Left renal pelvis (tissue), 4 donors: ENCODE measurements around the gene KCTD19. TPM values are rescaled to one million over a fixed set of nuclear protein-coding genes. Genes with fewer than 3 reads are reported as not detected.

ENCODE experiments used
- DNase-seq, 4 donors: peaks; one replicate each; pipeline ENCODE4 v3.0.0-alpha.2; 2013; ENCODE audit warnings: low read depth in 4 of 4, low spot score in 3 of 4
- polyA plus RNA-seq, 4 donors: library from polyadenylated mRNA; unstranded; fragments of 120-200 nt; gene quantifications; one replicate each; pipeline ENCODE4 v1.2.1, GENCODE V29; 2013; ENCODE audit not compliant: insufficient read length in 4 of 4

KCTD19 gene
- polyA plus RNA-seq, 4 donors, result 0.50 to 2.3 (median 1.2) TPM

- DNase-seq, result peak in 3 of 4 donors; percentile 60 to 72 (median 68)
Observed at GRCh38 chr16:67246081-67246755, 80.3 kb downstream of the KCTD19 start.

- DNase-seq, result no peak
Observed at GRCh38 chr16:67245674-67246080, 80.9 kb downstream of the KCTD19 start.

GRCh38 chr16:67245186-67245585 is 81.4 kb downstream of the KCTD19 start:
- DNase-seq, result no peak

- DNase-seq, result no peak
Observed at GRCh38 chr16:67244387-67245185, 82.0 kb downstream of the KCTD19 start.

GRCh38 chr16:67243481-67243880 is 83.1 kb downstream of the KCTD19 start:
- DNase-seq, result no peak

- no peak for DNase-seq
Observed at GRCh38 chr16:67242138-67242730, 84.3 kb downstream of the KCTD19 start.

- no peak for DNase-seq
Observed at GRCh38 chr16:67241008-67241900, 85.3 kb downstream of the KCTD19 start.

- DNase-seq, result no peak
Observed at GRCh38 chr16:67240506-67240905, 86.0 kb downstream of the KCTD19 start.

Other genes starting within 250 kb of the KCTD19 start
- gene PHAF1, start 216.8 kb downstream of the KCTD19 start, polyA plus RNA-seq, result 10 to 100 TPM; 21.4 to 28.3 (median 24.6) TPM
- 10 to 100 TPM in 3 of 4 donors, 1 to 10 TPM in 1; 8.5 to 40.1 (median 11.6) TPM for gene B3GNT9, start 175.7 kb downstream of the KCTD19 start, polyA plus RNA-seq
- gene TRADD, start 166.8 kb downstream of the KCTD19 start, polyA plus RNA-seq, result 1 to 10 TPM; 2.9 to 7.5 (median 3.8) TPM
- gene FBXL8, start 166.8 kb downstream of the KCTD19 start, polyA plus RNA-seq, result 1 to 10 TPM; 1.2 to 2.5 (median 1.6) TPM
- gene HSF4, start 162.0 kb downstream of the KCTD19 start, polyA plus RNA-seq, result 1 to 10 TPM; 1.4 to 5.7 (median 2.3) TPM
- 1 to 10 TPM; 2.4 to 7.6 (median 4.9) TPM for gene NOL3, start 156.2 kb downstream of the KCTD19 start, polyA plus RNA-seq
- 10 to 100 TPM; 29.3 to 61.4 (median 42.3) TPM for gene MATCAP1, start 142.8 kb downstream of the KCTD19 start, polyA plus RNA-seq
- 1 to 10 TPM; 2.3 to 7.7 (median 4.3) TPM for gene EXOC3L1, start 136.6 kb downstream of the KCTD19 start, polyA plus RNA-seq
- 10 to 100 TPM; 50.0 to 71.4 (median 50.9) TPM for gene E2F4, start 134.6 kb downstream of the KCTD19 start, polyA plus RNA-seq
- gene ELMO3, start 127.6 kb downstream of the KCTD19 start, polyA plus RNA-seq, result 1 to 10 TPM in 3 of 4 donors, under 1 TPM in 1; 0.86 to 8.5 (median 5.5) TPM
- gene TMEM208, start 99.6 kb downstream of the KCTD19 start, polyA plus RNA-seq, result 10 to 100 TPM; 30.6 to 46.4 (median 37.3) TPM
- 10 to 100 TPM; 37.6 to 51.7 (median 40.2) TPM for gene FHOD1, start 79.3 kb downstream of the KCTD19 start, polyA plus RNA-seq
- gene SLC9A5, start 77.8 kb downstream of the KCTD19 start, polyA plus RNA-seq, result 1 to 10 TPM; 2.6 to 5.9 (median 4.5) TPM
- 10 to 100 TPM in 3 of 4 donors, 1 to 10 TPM in 1; 9.5 to 28.0 (median 14.5) TPM for gene PLEKHG4, start 47.2 kb downstream of the KCTD19 start, polyA plus RNA-seq
- 1 to 10 TPM; 1.5 to 7.7 (median 4.6) TPM for gene LRRC36, start 74 bp upstream of the KCTD19 start, polyA plus RNA-seq
- 10 to 100 TPM; 44.8 to 63.4 (median 53.2) TPM for gene TPPP3, start 66.8 kb upstream of the KCTD19 start, polyA plus RNA-seq
- gene ZDHHC1, start 89.7 kb upstream of the KCTD19 start, polyA plus RNA-seq, result 10 to 100 TPM; 10.4 to 18.0 (median 11.9) TPM
- gene HSD11B2, start 104.4 kb upstream of the KCTD19 start, polyA plus RNA-seq, result 10 to 100 TPM; 16.5 to 74.4 (median 45.6) TPM
- gene ATP6V0D1, start 154.4 kb upstream of the KCTD19 start, polyA plus RNA-seq, result 10 to 100 TPM; 66.2 to 96.0 (median 84.0) TPM
- under 1 TPM in 1 of 4 donors, not detected in 3; 0.34 TPM for gene AGRP, start 156.8 kb upstream of the KCTD19 start, polyA plus RNA-seq
- gene RIPOR1, start 202.1 kb upstream of the KCTD19 start, polyA plus RNA-seq, result 100 to 1,000 TPM in 3 of 4 donors, 10 to 100 TPM in 1; 40.9 to 136 (median 116) TPM
- gene CTCF, start 235.8 kb upstream of the KCTD19 start, polyA plus RNA-seq, result 10 to 100 TPM; 68.3 to 87.1 (median 81.8) TPM